NCI-H82 (cell line): ENCODE data around the gene ORMDL3.
A peak's percentile ranks its signal among the peaks of the same experiment; 100 is the strongest.
"Not testable (repeated sequence)": the region's sequence is repeated elsewhere in the genome, so short reads cannot be mapped to it uniquely, and the experiment has no call there.

Source experiments
- DNase-seq: peaks from one replicate; lab custom pipeline; 2025; lab: John Stamatoyannopoulos, UW

Gene ORMDL3

DNA sequence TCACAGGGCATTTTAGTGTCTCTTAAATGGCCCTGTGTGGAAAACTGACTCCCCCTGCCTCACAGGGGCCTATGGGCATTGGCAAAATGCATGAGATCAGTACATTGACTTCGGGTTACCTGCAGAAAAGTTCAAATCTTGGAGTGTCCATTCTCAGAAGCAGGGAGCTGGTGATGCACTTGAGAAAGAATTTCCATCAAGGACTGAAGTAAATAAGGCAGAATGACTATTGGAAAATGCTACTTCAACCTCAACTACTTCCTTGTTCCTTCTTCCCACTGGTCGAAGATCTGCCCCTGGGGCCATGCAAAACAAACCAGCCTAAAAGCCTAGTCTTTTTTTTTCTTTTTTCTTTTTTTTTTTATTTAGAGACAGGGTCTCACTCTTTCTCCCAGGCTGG, 21.6 kb upstream of the ORMDL3 start:
- DNase-seq = no peak

DNA sequence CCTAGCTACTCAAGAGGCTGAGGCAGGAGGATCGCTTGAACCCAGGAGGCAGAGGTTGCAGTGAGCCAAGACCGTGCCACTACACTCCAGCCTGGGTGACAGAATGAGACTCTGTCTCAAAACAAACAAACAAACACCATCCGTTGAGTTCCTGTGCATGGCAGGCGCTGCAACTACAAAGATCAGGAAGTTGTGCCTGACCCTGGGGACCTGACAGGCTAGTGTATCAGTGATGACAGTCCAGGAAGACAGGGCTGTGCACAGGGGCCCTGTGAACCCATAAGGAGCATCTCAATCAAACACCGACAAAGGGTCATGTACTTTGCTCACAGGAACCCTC, 21.1 kb upstream of the ORMDL3 start:
- DNase-seq = not testable (repeated sequence)

- no peak for DNase-seq
These were observed 19.3 kb upstream of the ORMDL3 start for GRCh38 chr17:39946551-39947330.

- DNase-seq = no peak
These were observed 17.0 kb upstream of the ORMDL3 start for GRCh38 chr17:39944393-39944711.

- DNase-seq = no peak
These were observed 16.4 kb upstream of the ORMDL3 start for GRCh38 chr17:39943702-39944392.

DNA sequence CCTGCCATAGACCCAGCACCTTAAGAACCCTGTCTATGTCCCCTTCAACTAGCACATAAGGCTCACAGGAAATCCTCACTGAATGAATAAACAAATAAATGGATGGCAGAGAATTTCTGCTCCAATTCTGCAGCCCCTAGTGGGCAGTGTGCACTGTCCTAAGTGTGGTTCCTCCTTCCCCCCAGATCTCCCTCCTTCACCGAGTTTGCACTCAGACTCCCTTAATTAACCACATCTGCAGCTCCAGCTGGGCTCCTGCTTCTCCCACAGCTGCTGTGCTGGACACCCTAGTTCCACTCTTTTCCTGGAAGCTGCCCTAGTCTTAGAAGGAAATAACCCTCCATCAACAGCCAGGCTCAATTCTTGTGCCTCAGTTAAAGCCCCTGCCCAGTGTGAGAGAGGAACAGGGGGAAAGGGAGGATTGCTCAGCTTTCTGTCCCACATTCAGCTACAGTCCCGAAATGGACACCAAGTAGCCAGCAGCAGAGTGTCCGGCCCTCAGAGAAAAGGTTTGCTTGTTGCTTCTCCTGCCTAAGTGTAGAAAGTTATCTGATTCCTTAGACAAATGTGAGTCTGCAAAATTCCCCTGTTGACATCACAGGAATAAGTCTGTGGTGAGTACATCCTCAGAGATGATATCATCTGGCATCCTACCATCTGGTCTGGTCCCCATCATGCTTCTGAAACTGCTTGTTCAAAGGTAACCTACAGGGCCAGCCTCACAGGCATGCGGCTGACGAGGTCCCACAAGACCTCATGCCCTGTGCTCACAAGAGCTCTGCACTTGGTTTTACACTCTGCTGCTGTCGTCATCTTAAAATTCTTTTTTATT, 12.4 kb upstream of the ORMDL3 start:
- peak; percentile 53 for DNase-seq

- no peak for DNase-seq
These were observed 11.7 kb upstream of the ORMDL3 start for GRCh38 chr17:39939106-39939505.

- no peak for DNase-seq
These were observed 10.9 kb upstream of the ORMDL3 start for GRCh38 chr17:39938140-39938869.

- no peak for DNase-seq
These were observed 10.0 kb upstream of the ORMDL3 start for GRCh38 chr17:39937447-39937846.

- no peak for DNase-seq
These were observed 8.5 kb upstream of the ORMDL3 start for GRCh38 chr17:39935909-39936308.

- DNase-seq = no peak
These were observed 6.9 kb upstream of the ORMDL3 start for GRCh38 chr17:39934324-39934723.

- DNase-seq = no peak
These were observed 6.5 kb upstream of the ORMDL3 start for GRCh38 chr17:39933912-39934311.

DNA sequence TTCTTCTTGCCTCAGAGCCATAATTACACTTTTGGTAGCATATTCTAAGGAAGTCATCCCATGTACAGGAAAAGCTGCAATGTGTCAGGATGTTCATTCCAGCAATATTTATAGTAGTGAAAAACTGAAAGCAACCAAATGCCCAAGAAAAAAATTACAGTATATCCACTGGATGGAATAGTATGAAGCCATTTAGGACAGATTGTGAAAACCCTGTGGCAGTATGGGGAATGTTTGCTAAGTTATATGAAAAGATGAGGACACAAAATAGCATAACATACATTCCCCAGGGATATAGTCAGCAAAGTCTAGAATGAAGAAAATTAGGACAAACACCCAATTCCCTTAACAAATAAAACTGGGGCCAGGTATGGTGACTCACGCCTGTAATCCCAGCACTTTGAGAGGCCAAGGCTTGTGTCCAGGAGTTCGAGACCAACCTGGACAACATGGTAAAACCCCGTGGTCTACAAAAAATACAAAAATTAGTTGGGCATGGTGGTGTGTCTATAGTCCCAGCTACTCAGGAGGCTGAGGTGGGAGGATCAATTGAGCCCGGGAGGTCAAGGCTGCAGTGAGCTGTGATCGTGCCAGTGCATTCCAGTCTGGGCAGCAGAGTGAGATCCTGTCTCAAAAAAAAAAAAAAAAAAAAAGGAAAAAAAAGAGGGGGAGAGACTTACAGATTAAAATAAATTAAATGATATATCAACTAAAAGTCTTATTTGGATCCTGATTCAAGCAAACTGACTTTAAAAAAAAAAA, 2.4 kb upstream of the ORMDL3 start:
- DNase-seq = no peak

DNA sequence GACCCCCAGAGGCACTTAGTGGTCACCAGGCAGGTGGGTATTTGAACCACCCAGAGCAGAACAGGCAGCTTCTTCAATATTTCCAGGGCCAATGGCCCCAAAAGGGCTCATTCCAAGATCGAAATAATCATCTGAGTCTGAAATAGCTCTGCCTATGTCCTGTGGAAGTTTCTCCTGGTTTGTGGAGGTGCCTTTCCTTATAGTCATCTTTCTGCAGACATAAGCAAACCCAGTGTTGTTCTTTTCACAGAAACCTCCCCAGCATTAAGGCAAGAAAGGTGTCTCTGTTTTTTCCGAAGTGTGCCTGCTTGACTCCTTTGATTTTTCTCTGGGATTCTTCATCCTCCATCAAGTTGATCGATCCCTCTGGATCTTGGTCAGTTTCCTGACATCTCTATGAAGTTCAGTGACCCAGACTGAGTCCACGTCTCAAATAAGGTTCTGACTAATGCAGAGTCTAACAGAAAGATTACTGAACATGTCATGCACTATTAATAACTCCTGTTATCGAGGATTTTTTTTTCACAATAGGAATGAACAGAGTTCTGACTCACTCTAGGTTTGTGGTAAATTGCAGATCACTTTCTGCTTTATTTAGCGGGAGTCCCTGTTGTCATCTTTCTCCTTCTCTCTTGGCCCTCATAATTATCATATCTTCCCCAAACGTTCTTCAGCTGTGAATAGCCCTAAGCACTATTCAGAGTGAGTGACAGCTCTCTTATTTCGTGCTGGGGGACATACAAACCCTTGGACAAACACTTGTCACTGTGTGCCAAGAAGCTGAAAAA, 1.7 kb upstream of the ORMDL3 start:
- no peak for DNase-seq

- DNase-seq = peak; percentile 38
These were observed 792 bp upstream of the ORMDL3 start for GRCh38 chr17:39927929-39928857.

GRCh38 chr17:39926588-39927100, 757 bp downstream of the ORMDL3 start:
- peak; percentile 50 for DNase-seq

- no peak for DNase-seq
These were observed 1.2 kb downstream of the ORMDL3 start for GRCh38 chr17:39926135-39926587.

DNA sequence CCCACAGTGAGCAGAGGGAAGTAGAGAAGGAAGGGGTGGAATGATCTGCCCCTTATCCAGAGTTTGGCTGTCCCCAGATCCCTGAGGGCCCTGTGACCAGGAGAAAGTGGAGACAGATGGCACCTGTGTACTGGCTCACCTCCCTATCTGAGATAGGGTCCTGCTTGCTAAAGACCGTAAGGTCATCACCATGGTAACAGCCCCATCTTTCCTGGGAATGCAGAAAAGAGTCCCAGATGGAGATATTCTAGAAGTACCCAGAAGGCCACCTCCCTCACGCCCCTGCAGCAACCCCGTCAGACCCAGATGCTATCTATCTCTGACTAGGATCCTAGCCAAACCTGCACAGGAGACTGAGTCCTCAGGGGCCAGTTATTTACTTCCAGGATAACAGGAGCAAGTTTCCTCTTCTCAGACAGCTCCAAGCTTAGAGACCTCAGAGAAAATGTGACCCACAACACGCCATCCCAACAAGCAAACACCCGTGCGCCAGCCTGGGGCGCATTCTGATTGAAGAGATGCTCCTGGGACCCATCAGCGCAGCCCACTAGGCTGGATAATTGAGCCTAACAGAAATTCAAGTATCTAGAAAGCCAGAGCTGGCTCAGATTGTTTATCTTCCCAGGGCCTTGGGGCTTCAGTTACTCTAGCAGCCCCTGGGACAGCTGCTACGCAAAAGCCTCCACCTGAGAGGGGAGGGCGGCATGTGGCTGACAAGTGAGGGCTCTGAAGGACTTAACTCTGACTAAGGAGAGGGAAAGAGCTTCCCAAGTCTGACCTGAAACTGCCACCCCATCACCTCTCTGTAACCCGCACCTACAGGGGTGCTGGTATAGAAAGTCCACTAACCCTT, 1.9 kb downstream of the ORMDL3 start:
- peak; percentile 49 for DNase-seq
